ENCODE measurements around the gene EMID1.
A peak's percentile ranks its signal among the peaks of the same experiment; 100 is the strongest.
"Not testable (repeated sequence)": the region's sequence is repeated elsewhere in the genome, so short reads cannot be mapped to it uniquely, and the experiment has no call there.

Gene EMID1

GRCh38 chr22:29216011-29216872 is 10.5 kb downstream of the EMID1 start:
- DNase-seq (ENCODE audit: low read depth): no peak
- no peak for TF ChIP-seq CTCF (conservative IDR thresholded peaks at IDR 0.05; ENCODE audit: low read length)

GRCh38 chr22:29216873-29217666 is 11.4 kb downstream of the EMID1 start:
- peak; percentile 64 for DNase-seq (ENCODE audit: low read depth)
- H3K4me3 ChIP-seq (ENCODE audit: low read length): no peak overlapping the region
- TF ChIP-seq CTCF (conservative IDR thresholded peaks at IDR 0.05; ENCODE audit: low read length): no peak

More at GRCh38 chr22:29216011-29216872, 10.5 kb downstream of the EMID1 start:
- no peak overlapping the region for H3K4me3 ChIP-seq (ENCODE audit: low read length)

GRCh38 chr22:29217827-29218757 is 12.4 kb downstream of the EMID1 start:
- no peak for DNase-seq (ENCODE audit: low read depth)
- H3K4me3 ChIP-seq (ENCODE audit: low read length): no peak overlapping the region
- TF ChIP-seq CTCF (conservative IDR thresholded peaks at IDR 0.05; ENCODE audit: low read length): no peak

GRCh38 chr22:29218758-29219408 is 13.2 kb downstream of the EMID1 start:
- H3K4me3 ChIP-seq (ENCODE audit: low read length): no peak overlapping the region
- TF ChIP-seq CTCF (conservative IDR thresholded peaks at IDR 0.05; ENCODE audit: low read length): no peak
- no peak for DNase-seq (ENCODE audit: low read depth)

- not testable (repeated sequence) for H3K4me3 ChIP-seq (ENCODE audit: low read length); DNase-seq (ENCODE audit: low read depth)
Measured at GRCh38 chr22:29219409-29219782, 13.7 kb downstream of the EMID1 start.

- no peak for DNase-seq (ENCODE audit: low read depth)
- no peak overlapping the region for H3K4me3 ChIP-seq (ENCODE audit: low read length)
- TF ChIP-seq CTCF (conservative IDR thresholded peaks at IDR 0.05; ENCODE audit: low read length): no peak
Measured at GRCh38 chr22:29219881-29220670, 14.4 kb downstream of the EMID1 start.

Data from AG10803 (cell line).